ENCODE results near the gene EEF1A2. TPM values are rescaled to one million over a fixed set of nuclear protein-coding genes. Genes with fewer than 3 reads are reported as not detected.

Gene EEF1A2
- total RNA-seq, 4 donors from 2014 or later: 1.1 to 1.5 TPM; not detected in 2

DNA sequence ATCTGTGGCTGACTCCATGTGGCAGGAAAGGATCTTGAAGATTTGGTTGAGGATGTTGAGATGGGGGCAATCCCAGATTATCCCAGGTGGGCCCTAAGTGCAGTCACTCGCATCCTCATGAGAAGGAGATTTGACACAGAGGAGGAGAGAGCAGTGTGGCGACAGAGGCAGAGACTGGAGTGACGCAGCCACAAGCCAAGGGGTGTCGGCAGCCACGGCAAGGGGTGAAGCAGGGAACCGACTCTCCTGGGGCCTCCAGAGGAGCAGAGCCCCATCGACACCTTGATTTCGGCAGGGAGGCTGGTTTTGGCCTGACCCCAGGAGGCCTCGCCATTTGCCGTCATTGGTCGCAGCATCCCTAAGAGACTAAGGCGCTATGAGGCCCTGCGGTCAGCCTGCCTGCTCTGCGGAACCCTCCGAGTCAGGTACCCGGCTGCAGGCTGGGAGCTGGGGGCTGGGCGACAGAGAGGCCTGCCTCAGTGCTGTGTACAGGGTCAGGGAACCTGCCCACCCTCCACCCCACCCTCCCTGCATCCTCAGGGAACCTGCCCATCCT, 12.5 kb downstream of the EEF1A2 start:
- intact Hi-C loops (cut with DNase I; ENCODE audit: low total_unique reads): no loop called here
- no peak for DNase-seq
- H3K9me3 ChIP-seq: no peaks in the 10 kb centered on the region
- TF ChIP-seq POLR2A (IDR thresholded peaks at IDR 0.05): no peak
- TF ChIP-seq, protein P1, sequence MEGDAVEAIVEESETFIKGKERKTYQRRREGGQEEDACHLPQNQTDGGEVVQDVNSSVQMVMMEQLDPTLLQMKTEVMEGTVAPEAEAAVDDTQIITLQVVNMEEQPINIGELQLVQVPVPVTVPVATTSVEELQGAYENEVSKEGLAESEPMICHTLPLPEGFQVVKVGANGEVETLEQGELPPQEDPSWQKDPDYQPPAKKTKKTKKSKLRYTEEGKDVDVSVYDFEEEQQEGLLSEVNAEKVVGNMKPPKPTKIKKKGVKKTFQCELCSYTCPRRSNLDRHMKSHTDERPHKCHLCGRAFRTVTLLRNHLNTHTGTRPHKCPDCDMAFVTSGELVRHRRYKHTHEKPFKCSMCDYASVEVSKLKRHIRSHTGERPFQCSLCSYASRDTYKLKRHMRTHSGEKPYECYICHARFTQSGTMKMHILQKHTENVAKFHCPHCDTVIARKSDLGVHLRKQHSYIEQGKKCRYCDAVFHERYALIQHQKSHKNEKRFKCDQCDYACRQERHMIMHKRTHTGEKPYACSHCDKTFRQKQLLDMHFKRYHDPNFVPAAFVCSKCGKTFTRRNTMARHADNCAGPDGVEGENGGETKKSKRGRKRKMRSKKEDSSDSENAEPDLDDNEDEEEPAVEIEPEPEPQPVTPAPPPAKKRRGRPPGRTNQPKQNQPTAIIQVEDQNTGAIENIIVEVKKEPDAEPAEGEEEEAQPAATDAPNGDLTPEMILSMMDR (IDR thresholded peaks at IDR 0.05): no peak
- no peaks in the 10 kb centered on the region for H3K36me3 ChIP-seq
- peaks cover 0 to 14% of the 10 kb centered on the region in 2 donors for H3K27me3 ChIP-seq
- H3K4me1 ChIP-seq: peaks cover 0 to 3% of the 10 kb centered on the region in 2 donors
- H3K27ac ChIP-seq: no peak overlapping the region
- H3K4me3 ChIP-seq: no peak overlapping the region

DNA sequence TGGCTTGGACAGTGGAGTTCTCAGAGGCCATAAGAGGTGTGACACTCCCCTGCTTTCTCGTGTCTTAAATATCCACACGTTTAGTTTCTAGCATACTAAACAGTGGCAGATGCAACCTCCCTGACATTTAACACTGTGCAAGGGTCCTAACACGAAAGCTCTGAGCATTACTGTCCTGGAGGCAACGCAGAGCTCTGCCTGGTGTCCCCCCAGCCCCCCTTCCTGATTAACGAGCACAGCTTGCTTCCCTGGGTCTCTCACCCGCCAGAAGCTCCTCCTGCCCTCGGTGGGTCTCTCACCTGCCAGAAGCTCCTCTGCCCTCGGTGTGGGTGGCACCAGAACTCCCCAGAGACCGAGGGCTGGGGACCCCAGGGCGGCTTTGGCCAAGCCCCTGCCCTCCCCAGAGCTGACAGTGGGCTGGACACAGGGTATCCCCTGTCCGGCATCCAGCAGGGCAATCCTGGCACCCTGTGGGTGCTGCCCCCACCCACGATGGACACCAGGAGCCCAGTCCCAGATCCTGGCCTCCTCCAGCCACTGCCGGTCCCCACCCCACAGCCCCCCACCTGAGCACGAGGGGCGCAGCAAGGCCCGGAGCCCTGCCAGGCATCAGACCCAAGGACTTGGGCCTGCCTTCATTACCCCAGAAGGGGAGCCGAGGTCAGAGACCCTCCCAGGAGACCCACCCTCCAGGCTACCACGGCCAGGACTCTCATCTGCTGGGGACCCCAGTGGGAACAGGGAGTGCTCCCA, 14.1 kb downstream of the EEF1A2 start:
- Histone ChIP-seq H3K4me3 (no peak overlapping the region), H3K27ac (no peak overlapping the region), H3K27me3 (peaks cover 0 to 15% of the 10 kb centered on the region in 2 donors), H3K36me3 (no peaks in the 10 kb centered on the region), H3K9me3 (no peaks in the 10 kb centered on the region), H3K4me1 (peaks cover 0 to 3% of the 10 kb centered on the region in 2 donors)
- TF ChIP-seq, protein P1 (IDR thresholded peaks at IDR 0.05): no peak
- TF ChIP-seq POLR2A (IDR thresholded peaks at IDR 0.05): no peak
- no peak for DNase-seq
- intact Hi-C loops (cut with DNase I; ENCODE audit: low total_unique reads): no loop called here

DNA sequence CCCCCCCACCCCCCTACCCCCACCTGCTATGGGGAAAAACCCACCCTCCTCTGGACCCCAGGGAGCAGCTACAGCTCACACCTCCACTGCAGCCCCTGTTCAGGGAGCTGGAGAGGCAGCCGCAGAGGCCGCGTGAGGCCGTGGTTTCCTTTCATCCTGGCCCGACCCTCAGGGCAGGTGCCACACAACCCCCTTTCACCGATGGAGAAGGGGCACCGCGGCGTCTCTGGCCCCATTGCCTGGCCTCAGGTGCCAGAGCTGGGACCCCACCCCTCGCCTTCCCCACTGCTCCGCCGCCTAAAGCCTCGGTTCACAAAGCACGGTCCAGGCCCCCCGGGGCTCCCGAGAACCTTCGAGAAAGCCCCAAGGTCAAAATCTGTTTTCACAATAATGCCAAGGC, 14.6 kb downstream of the EEF1A2 start:
- H3K27me3 ChIP-seq: peaks cover 0 to 15% of the 10 kb centered on the region in 2 donors
- H3K9me3 ChIP-seq: no peaks in the 10 kb centered on the region
- peaks cover 0 to 3% of the 10 kb centered on the region in 2 donors for H3K4me1 ChIP-seq
- H3K36me3 ChIP-seq: no peaks in the 10 kb centered on the region
- intact Hi-C loops (cut with DNase I; ENCODE audit: low total_unique reads): no loop called here
- H3K27ac ChIP-seq: no peak overlapping the region
- H3K4me3 ChIP-seq: no peak overlapping the region
- no peak for DNase-seq
- TF ChIP-seq, protein P1 (IDR thresholded peaks at IDR 0.05): no peak
- TF ChIP-seq POLR2A (IDR thresholded peaks at IDR 0.05): no peak

DNA sequence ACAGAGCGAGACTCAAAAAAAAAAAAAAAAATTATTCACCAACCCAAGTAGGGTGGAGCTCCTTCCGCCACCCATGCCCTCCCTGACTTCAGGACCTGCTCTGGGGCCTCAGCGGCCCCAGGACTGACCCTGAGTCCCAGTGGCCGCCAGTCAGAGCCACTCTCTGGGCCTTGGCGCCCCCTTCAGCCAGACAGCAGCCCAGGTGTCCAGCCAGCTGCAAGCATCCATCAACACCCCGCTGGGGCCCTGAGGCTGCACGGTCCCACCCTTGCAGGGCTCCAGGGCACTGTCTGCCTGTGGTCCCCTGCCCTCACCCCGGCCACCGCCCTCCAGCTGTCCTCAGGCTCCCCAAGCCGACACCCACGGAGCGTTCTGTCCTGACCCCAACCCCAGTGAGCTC, 15.0 kb downstream of the EEF1A2 start:
- peaks cover 0 to 16% of the 10 kb centered on the region in 2 donors for H3K27me3 ChIP-seq
- TF ChIP-seq POLR2A (IDR thresholded peaks at IDR 0.05): no peak

DNA sequence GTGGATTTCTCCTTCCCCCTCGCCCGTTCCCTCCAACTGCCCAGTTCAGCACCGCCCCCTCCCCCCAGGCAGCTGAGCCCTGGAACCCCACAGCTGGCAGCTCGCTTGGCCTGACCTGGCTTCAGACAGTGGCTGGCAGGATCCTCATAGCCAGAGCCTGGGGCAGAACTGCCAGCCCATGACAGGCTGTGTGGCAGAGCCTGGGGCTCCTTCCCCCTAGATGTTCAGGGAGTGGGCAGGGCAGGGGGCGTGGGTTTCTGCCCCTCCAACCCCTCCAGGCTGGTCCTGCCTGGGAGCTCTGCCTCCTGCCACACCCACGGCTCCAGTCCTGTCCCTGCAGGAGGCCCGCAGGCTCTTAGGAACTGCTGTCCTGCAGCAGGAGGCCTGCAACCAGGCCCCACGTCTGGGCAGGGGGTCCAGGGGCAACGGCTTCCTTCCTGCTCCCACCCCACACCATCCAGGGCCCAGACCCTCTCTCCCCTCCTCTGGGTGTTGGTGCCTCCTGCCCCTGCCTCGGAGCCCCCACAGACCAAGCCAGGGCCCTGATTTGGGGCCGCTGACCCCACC, 16.8 kb downstream of the EEF1A2 start:
- no peaks in the 10 kb centered on the region for H3K4me1 ChIP-seq
- H3K4me3 ChIP-seq: no peak overlapping the region
- no peaks in the 10 kb centered on the region for H3K36me3 ChIP-seq
- no peak for TF ChIP-seq POLR2A (IDR thresholded peaks at IDR 0.05)
- TF ChIP-seq, protein P1 (IDR thresholded peaks at IDR 0.05): no peak
- peaks cover 0 to 18% of the 10 kb centered on the region in 2 donors for H3K27me3 ChIP-seq
- H3K27ac ChIP-seq: no peak overlapping the region
- no peak for DNase-seq
- intact Hi-C loops (cut with DNase I; ENCODE audit: low total_unique reads): no loop called here
- H3K9me3 ChIP-seq: no peaks in the 10 kb centered on the region

More for the DNA sequence above, 15.0 kb downstream of the EEF1A2 start:
- no peak overlapping the region for H3K27ac ChIP-seq
- no peaks in the 10 kb centered on the region for H3K36me3 ChIP-seq
- intact Hi-C loops (cut with DNase I; ENCODE audit: low total_unique reads): no loop called here
- no peaks in the 10 kb centered on the region for H3K9me3 ChIP-seq
- no peak for DNase-seq
- peaks cover 0 to 3% of the 10 kb centered on the region in 2 donors for H3K4me1 ChIP-seq
- no peak overlapping the region for H3K4me3 ChIP-seq

All from uterus (tissue), 4 donors.